ENCODE measurements around the gene NOS1AP.

DNA sequence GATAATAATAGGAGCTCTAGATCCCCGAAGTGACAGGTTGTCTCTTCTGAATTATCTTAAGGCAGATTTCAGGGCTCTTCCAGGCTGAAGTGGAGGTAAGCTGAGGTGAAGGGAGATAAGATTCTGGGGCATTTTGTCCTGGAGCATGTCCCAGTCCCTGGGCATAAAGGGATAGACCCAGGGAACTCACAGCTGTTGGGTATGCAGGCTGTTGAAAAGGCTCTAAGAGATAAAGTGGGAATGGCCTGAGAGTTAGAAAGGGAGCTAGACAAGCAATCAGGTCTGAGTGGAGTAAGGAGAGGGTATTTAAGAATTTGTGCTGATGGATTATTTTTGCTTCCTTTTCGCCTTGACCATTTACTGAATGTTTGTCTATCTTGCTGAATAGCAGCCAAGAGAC is 123.7 kb downstream of the NOS1AP start:
- TF ChIP-seq, protein P1, sequence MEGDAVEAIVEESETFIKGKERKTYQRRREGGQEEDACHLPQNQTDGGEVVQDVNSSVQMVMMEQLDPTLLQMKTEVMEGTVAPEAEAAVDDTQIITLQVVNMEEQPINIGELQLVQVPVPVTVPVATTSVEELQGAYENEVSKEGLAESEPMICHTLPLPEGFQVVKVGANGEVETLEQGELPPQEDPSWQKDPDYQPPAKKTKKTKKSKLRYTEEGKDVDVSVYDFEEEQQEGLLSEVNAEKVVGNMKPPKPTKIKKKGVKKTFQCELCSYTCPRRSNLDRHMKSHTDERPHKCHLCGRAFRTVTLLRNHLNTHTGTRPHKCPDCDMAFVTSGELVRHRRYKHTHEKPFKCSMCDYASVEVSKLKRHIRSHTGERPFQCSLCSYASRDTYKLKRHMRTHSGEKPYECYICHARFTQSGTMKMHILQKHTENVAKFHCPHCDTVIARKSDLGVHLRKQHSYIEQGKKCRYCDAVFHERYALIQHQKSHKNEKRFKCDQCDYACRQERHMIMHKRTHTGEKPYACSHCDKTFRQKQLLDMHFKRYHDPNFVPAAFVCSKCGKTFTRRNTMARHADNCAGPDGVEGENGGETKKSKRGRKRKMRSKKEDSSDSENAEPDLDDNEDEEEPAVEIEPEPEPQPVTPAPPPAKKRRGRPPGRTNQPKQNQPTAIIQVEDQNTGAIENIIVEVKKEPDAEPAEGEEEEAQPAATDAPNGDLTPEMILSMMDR (conservative IDR thresholded peaks at IDR 0.05; ENCODE audit: low read length), result no peak
- TF ChIP-seq EZH2phosphoT487 (IDR thresholded peaks at IDR 0.05; ENCODE audit: borderline replicate concordance, low read depth, low read length), result no peak

All from OCI-LY7 (cell line).